Activated T-cell treated with anti-CD3 and anti-CD28 coated beads for 48 hours (primary cell): Measurements from ENCODE around the gene PPM1M.
A peak's percentile ranks its signal among the peaks of the same experiment; 100 is the strongest.

Source experiments
- DNase-seq: peaks from one replicate; pipeline ENCODE4 v3.0.0-alpha.2; 2020; ENCODE audit warnings: low read depth

PPM1M gene

GRCh38 chr3:52245322-52246263 lies at the start of gene PPM1M:
Gene PPM1M (plus strand): TSS chr3:52245759. CDS start chr3:52245825, 66 bp downstream.
- peak; percentile 46 for DNase-seq

- no peak for DNase-seq
Measured at GRCh38 chr3:52195823-52196331, 49.7 kb upstream of the PPM1M start.

GRCh38 chr3:52196977-52197376 lies 48.6 kb upstream of the PPM1M start:
- DNase-seq: no peak

GRCh38 chr3:52197499-52197841 lies 48.1 kb upstream of the PPM1M start:
- DNase-seq: no peak

GRCh38 chr3:52197842-52198625 lies 47.5 kb upstream of the PPM1M start, which contains the start of gene ALAS1:
Gene ALAS1 (plus strand): TSS chr3:52198160. CDS start chr3:52199242, 1,082 bp downstream.
- peak; percentile 94 for DNase-seq

- no peak for DNase-seq
Measured at GRCh38 chr3:52198643-52199608, 46.6 kb upstream of the PPM1M start.

- DNase-seq: no peak
Measured at GRCh38 chr3:52200981-52201679, 44.4 kb upstream of the PPM1M start.

GRCh38 chr3:52202384-52203077 lies 43.0 kb upstream of the PPM1M start:
- DNase-seq: no peak

- DNase-seq: no peak
Measured at GRCh38 chr3:52203701-52204100, 41.9 kb upstream of the PPM1M start.

- DNase-seq: no peak
Measured at GRCh38 chr3:52204337-52205073, 41.1 kb upstream of the PPM1M start.

GRCh38 chr3:52205727-52206372 lies 39.7 kb upstream of the PPM1M start:
- DNase-seq: no peak

- DNase-seq: no peak
Measured at GRCh38 chr3:52208556-52208955, 37.0 kb upstream of the PPM1M start.

- no peak for DNase-seq
Measured at GRCh38 chr3:52210037-52210436, 35.5 kb upstream of the PPM1M start.

- no peak for DNase-seq
Measured at GRCh38 chr3:52210550-52211046, 35.0 kb upstream of the PPM1M start.

- no peak for DNase-seq
Measured at GRCh38 chr3:52211268-52211891, 34.2 kb upstream of the PPM1M start.

- no peak for DNase-seq
Measured at GRCh38 chr3:52213005-52213404, 32.6 kb upstream of the PPM1M start.

- DNase-seq: no peak
Measured at GRCh38 chr3:52213901-52214300, 31.7 kb upstream of the PPM1M start.

- no peak for DNase-seq
Measured at GRCh38 chr3:52215351-52215750, 30.2 kb upstream of the PPM1M start.
